ENCODE data around the gene TAF4. TPM values are rescaled to one million over a fixed set of nuclear protein-coding genes. Genes with fewer than 3 reads are reported as not detected.
A peak's percentile ranks its signal among the peaks of the same experiment; 100 is the strongest.

The TAF4 gene
- total RNA-seq, 1 donor from 2014 or later, result 3.6 TPM

DNA sequence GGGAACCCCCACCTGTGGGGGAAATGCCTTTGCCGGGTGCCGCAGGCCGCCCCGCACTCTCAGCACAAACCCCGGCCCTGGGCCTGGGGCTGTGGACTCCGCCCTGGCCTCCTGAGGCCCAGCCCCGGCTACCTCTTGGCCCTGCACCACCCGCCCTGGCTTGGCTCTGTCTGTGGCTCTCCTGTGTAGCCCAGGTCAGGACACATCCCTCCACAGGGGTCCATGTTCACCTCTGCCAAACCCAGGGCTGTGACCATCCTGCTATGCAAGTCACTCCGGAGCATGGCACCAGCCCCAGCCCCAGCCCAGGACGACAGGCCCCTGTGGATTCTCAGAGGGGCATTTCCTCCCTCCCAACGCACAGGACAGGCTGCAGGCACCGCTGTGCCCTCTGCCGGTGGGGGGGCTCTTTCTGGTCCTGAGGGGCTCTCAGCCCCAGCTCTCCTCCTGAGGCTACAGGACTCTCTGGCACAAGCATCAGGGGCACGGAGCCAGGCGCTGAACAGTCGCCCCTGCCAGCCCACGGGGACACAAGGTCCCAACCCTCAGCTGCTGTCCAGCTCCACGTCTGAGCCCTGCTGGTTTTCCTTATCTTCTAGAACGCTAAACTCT, 45.7 kb downstream of the TAF4 start:
- no peak for DNase-seq

- no peak for DNase-seq
These were observed 46.4 kb downstream of the TAF4 start for GRCh38 chr20:62019144-62019805.

DNA sequence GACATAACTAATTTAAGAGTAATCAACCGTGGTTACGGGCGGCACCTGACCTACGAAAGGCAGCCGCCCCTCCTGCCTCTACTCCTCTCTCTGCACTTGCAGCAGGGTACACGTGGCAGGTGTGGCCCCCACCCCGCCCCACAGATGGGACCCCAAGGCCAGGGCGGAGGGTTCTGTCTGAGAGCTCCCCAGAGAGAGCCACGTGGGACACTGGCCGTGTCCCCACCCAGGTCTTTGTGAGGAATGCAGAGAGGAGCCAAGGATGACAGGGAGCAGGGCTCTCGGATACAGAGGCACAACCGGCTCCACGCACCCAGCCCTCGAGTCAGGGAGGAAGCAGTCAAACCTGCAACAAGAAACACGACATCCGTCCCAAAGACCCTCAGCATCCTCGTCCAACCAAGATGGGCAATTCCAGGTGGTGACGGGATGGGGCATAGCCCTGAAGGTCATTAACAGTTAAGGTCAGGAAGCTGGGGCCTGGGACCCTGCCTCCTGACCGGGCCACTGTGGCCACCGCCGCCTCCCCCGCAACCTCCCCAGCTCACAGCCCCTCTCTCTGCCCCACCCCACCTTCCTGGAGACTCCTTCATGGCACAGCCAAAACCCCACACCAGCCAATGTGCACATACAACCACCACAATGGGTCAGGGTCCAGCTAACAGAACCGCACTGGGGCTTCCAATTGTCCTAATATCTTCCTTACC, 47.1 kb downstream of the TAF4 start:
- no peak for DNase-seq

DNA sequence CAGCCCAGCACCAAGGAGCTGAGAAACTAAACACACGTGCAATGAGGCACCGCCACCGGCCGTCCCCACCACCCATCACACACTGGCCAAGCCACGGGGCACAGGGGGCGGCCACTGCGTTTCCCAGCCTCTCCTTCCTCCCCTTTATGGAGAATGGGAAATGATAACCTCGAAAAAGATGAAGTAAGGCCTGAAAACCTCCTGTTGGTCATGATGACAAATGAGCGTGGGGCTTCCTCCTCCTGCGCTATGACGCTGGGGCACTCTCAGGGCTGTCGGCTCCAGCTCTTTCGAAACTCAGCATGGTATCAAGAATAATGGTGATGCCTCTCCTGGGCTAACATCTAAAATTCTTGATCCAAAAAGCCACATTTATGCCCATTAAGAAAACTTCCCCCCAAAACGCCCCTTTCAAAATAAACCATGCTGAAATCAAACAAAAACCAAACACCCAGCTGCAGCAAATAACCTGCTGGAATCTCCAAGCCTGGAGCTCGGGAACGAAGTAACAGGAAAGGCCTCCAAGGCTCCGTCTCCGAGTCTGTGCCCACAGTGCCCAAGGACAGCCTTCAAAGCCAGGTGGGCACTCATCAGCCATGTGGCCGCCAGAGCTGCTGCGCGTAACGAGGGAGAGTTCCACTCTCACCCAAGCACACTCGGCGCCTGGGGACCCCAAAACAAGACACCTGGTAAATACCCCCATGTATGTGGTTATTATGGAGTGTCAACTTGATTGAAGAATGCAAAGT, 50.0 kb downstream of the TAF4 start:
- no peak for DNase-seq

DNA sequence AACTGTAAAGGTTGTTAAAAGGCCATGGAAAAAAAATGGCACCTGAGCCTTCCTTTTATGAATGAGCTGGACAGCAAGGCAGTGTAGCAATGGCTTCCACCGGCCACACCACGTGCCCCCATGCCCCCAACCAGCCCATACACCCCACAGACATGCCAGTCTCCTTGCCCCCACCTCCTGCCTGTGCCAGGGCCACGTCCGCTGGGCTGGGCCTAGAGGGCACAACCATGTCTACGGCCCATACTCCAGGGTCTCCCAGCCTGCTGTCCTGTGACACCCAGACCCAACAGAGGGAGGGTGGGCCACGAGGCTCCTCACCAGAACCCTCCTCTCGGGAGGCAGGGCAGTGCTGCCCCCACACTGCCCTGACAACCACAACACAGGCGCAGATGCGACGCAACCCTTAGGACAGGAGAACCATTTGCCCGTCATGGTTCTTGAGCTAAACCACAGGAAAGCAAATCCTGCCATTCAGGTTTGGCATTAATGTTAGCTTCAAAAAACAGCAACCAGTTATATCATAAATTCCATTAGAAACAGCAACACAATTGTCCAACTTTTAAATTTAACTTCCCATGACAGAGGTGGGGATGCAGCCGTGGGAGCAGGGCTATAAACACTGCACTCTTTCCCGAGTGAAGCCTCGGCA, 50.7 kb downstream of the TAF4 start:
- DNase-seq, result no peak

DNA sequence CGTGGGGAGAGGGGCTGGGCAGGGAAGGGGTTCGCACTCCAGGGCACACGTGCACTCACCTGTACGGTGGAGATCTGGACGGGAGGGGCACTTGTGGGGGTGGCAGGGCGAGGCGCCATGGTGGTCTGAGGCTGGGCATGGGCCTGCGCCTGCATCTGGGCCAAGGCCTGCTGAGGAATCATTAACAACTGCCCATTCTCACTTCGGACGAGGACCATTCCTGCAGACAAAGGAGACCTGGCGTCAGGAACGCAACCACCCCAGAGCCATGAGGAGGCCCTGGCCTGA, 51.2 kb downstream of the TAF4 start:
- DNase-seq, result no peak

DNA sequence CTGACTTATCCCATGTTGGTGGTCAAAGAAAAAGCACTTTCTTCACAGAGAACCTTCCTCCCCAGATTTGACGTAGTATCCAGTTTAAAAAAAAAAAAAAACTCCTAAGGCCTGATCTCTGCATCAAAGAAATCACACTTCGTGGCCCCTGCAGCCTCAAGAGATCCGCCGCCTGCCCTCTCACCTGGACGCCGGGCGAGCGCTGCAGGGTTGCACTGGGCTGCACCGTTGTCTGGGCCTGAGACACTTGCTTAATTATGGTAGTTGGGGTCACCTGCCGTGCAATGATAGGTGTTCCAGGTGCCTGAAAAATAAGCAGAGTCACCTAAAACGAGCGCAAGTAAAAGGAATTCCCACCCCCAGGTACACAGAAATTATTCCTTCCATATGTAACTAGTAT, 53.0 kb downstream of the TAF4 start:
- DNase-seq, result no peak

GRCh38 chr20:62011938-62012534, 53.6 kb downstream of the TAF4 start:
- DNase-seq, result no peak

DNA sequence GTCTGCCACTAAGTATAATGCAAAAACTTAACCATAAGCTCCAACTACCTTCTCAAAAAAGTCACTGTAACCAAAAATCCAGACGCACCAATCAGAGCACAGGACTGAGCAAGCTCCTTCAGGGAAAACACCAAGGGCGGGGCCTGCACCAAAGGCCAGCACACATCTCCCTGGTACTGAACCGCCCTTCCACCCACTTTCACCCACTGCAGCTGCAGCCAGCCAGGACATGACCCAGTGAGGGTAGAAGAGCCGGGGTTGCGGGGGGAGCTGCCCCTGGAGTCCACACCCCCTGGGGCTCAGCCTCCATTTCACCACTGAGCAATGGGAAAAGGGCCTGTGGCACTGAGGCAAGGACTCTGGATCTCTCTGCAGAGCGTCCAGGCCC, 54.3 kb downstream of the TAF4 start:
- no peak for DNase-seq

GRCh38 chr20:62010551-62011402, 54.9 kb downstream of the TAF4 start:
- peak; percentile 75 for DNase-seq

- no peak for DNase-seq
These were observed 55.7 kb downstream of the TAF4 start for GRCh38 chr20:62009869-62010445.

DNA sequence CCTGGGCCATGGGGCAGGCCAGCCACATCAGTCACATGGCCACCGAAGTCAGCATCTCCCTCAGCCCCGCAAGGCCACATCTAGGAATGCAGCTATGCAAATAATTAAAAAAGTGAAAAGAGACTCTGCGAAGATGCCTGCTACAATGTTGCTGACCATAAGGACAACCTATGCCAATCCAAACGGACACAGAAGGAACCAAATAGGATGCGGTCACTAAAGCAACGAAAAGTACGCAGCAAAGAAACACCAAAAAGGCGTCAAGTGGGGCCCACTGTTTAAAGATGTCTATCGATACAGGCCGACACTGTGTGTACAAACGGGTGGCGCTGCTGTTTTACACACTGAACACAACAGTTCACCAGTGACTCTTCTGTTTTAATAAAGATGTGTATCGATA, 56.4 kb downstream of the TAF4 start:
- no peak for DNase-seq

DNA sequence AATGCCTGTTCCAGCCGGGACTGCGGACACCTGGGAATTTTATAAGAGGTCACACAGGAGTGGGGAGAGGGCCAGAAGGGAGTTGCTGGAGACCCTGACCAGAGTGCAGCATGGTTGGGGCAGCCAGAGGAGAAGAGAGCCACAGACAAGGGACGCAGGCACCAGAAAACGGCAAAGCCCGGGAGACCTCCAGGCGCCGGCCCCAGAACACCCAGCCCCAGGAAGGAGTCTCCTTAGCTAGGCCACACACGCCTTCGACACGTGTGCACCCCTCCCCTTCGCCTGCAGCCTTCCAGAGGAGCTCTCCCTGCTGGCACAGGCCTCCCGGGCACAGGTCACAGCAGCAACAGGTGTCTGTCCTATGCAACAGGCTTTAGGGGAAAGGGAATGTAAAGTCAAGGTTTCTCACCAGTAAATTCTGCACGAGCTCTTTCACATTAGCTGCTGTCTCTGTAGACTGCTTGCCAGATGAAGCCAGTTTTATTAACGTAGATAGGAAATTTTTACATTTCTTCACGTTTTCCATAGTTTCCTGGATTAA, 57.0 kb downstream of the TAF4 start:
- no peak for DNase-seq

DNA sequence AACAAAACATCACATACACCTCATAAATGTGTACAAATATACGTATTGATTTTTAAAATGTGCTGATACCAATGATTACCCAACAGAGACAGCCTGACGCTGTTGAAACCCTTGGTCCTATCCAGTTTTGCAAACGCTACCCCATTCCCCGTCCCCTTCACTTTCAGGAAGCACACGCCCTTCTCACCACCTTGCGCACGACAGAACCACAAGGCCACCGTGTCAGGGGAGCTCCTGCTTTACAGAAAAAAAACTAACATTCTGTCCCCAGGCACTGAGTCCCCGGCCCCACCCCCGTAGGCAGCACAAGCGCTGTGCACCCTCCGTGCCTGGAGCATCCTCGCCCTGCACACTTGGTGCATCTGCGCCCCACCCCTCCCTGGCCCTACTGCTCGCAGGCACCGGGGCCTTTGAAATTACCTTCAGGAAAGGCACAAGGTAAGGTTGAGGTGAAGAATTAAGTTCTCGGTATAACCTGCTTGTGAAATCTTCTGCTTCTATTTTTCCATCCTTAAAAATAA, 58.5 kb downstream of the TAF4 start:
- DNase-seq, result no peak

- DNase-seq, result no peak
These were observed 59.2 kb downstream of the TAF4 start for GRCh38 chr20:62006482-62006881.

DNA sequence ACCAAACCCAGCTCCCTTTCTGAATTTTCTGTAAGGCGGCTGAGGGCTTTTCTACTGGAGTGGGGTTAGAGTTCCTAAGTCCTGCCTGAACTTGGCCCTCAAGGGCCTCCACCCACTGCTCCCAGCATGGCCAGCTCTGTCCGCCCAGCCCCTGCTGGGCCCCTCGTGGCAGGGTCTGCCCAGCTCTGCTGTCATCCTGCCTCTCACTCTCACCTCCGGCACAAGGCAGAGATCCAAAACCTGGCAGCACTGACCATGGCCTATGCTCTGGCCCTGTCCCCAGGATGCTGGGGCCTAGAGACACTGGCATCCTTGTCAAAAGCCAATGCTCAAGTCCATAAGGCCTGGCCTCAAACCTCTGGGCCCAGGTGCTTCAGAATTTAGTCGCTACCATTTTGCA, 61.1 kb downstream of the TAF4 start:
- no peak for DNase-seq

DNA sequence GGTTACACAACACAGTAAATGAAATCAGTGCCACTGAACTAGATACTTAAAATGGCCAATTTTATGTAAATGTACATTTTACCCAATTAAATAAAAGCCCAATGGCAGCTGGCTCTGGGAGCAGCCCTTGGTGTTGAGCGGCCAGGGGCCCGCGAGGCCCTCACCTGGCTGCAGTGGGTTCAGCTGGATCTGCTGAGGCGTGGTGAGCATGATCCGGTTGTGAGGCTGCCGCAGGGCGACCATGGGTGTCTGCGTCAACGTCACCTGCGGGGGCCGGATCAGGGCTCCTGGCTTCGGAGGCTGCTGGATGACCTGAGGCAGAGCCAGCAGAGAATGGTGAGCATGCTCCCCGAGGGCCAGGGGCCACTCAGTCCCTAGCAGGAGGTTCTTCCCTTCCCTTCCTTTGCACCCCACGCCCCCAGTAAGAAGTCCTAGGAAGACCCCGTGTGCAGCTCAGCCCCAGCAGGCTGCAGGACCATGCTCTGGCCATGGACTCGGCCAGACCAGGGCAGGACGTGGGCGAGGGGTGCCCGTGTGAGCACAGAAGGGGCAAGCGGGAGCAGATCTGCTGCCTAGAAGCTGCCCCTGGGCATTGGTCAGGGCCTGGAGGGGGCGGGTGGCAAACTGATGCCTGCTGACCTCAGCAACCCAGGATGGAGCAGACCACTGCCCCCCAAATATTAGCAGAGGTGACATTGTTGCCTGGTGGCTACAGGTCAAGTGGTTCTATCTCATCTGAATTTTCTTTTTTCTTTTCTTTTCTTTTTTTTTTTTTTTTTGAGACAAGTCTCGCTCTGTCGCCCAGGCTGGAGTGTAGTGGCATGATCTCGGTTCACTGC, 61.9 kb downstream of the TAF4 start:
- DNase-seq, result no peak

DNA sequence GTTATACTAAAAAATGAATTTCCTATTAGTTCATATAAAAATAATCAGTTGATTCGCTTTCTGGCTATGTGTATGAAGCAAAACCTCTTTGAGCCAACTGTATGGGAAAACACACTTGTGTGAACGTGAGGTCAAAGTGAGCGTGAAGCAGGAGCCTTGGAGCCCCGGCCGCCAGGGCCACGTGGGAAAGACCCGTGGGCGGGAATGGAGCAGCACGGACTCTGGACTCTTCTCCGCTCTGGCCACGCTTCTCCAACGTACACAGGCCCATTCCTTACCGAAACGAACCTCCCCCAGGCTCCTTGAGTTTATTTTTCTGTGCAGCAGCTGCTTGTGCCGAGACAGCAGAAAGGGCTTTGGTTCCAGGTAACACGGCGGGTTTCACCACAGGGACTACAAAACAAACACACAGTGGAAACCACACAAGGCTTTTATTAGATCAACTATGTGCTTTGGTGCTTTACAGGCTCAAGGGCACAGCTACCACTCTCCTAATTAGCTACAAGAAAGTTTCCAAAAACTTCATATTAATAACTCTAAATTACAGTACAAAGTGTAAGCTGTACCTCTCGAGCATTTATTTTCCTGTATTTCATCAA, 62.7 kb downstream of the TAF4 start:
- DNase-seq, result no peak

DNA sequence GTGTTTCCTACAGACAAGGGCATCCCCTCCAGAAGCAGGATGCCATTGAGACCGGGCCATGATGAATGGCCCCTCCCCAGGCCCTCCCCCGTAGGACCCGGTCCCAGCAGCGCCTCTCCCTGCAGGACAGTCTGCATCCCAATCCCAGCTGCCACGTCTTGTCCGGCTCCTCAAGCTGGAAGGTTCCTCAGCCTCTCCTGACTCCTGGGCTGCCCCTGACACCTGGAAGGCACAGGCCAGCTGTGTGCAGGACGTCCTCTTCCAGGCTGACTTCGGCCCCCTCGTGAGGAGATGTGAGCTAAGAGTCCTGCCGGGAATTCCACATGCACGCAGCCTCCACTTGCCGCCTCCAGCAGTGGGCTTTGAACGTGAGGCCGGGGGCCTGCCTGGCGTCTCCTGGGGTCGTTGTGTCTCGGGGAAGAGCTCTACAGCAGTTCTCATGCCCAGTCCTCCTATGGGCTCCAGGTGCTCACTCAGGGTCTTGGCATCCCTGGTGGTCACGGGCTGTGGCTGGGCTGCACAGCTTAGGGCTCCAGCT, 64.4 kb downstream of the TAF4 start:
- DNase-seq, result no peak
